Panc1 (cell line): ENCODE data around the gene RPLP1.

Experiments used
- POLR2AphosphoS5 ChIP-seq: IDR thresholded peaks from 2 replicates; pipeline ENCODE4 v1.6.1; 2012; ENCODE audit warnings: mild to moderate bottlenecking, low read depth, low read length, moderate library complexity
- TCF7L2 ChIP-seq: IDR thresholded peaks from 2 replicates; pipeline ENCODE4 v1.6.1; 2011; ENCODE audit warnings: mild to moderate bottlenecking, low read depth, low read length, inconsistent platforms
- TF ChIP-seq, protein P1 (sequence below): fragments of 450-650 bp; IDR thresholded peaks from 2 replicates; pipeline ENCODE4 v1.5.1; 2017; ENCODE audit warnings: mild to moderate bottlenecking
- TF ChIP-seq, protein P2 (sequence below), 2 experiments: IDR thresholded peaks; 2 replicates each; pipeline ENCODE4 v1.6.1; 2011 to 2012; ENCODE audit warnings: low read depth in 2 of 2, control low read depth in 1 of 2, low read length in 1 of 2, mild to moderate bottlenecking in 1 of 2, moderate library complexity in 1 of 2; ENCODE audit not compliant: insufficient read depth in 1 of 2

DNA sequence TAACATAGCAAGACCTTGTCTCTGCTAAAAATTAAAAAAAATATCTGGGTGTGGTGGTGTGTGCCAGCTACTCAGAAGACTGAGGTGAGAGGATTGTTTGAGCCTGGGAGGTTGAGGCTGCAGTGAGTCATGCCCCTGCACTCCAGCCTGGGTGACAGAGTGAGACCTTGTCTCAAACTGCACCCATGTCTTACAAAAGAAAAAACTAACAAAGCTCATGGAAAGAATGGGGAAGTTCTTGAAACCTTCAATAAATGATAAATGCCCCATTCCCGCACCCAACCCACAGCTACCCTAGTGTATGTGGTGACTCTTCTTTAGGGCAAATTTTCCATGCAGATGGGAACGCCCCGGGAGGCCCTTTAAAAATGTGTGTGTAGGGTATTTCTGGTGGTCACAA, 28.3 kb downstream of the RPLP1 start:
- TF ChIP-seq, protein P1, sequence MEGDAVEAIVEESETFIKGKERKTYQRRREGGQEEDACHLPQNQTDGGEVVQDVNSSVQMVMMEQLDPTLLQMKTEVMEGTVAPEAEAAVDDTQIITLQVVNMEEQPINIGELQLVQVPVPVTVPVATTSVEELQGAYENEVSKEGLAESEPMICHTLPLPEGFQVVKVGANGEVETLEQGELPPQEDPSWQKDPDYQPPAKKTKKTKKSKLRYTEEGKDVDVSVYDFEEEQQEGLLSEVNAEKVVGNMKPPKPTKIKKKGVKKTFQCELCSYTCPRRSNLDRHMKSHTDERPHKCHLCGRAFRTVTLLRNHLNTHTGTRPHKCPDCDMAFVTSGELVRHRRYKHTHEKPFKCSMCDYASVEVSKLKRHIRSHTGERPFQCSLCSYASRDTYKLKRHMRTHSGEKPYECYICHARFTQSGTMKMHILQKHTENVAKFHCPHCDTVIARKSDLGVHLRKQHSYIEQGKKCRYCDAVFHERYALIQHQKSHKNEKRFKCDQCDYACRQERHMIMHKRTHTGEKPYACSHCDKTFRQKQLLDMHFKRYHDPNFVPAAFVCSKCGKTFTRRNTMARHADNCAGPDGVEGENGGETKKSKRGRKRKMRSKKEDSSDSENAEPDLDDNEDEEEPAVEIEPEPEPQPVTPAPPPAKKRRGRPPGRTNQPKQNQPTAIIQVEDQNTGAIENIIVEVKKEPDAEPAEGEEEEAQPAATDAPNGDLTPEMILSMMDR, result no peak
- TF ChIP-seq POLR2AphosphoS5 (no peak), TCF7L2 (no peak)
- TF ChIP-seq, protein P2, sequence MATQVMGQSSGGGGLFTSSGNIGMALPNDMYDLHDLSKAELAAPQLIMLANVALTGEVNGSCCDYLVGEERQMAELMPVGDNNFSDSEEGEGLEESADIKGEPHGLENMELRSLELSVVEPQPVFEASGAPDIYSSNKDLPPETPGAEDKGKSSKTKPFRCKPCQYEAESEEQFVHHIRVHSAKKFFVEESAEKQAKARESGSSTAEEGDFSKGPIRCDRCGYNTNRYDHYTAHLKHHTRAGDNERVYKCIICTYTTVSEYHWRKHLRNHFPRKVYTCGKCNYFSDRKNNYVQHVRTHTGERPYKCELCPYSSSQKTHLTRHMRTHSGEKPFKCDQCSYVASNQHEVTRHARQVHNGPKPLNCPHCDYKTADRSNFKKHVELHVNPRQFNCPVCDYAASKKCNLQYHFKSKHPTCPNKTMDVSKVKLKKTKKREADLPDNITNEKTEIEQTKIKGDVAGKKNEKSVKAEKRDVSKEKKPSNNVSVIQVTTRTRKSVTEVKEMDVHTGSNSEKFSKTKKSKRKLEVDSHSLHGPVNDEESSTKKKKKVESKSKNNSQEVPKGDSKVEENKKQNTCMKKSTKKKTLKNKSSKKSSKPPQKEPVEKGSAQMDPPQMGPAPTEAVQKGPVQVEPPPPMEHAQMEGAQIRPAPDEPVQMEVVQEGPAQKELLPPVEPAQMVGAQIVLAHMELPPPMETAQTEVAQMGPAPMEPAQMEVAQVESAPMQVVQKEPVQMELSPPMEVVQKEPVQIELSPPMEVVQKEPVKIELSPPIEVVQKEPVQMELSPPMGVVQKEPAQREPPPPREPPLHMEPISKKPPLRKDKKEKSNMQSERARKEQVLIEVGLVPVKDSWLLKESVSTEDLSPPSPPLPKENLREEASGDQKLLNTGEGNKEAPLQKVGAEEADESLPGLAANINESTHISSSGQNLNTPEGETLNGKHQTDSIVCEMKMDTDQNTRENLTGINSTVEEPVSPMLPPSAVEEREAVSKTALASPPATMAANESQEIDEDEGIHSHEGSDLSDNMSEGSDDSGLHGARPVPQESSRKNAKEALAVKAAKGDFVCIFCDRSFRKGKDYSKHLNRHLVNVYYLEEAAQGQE (IDR thresholded peaks at IDR 0.05; ENCODE audit: insufficient read depth in 1 of 2, low read depth in 2 of 2, low read length in 1 of 2), result no peak
